Measurements from ENCODE around the gene ZSCAN2. TPM values are rescaled to one million over a fixed set of nuclear protein-coding genes. Genes with fewer than 3 reads are reported as not detected.
A peak's percentile ranks its signal among the peaks of the same experiment; 100 is the strongest.

The ZSCAN2 gene
- total RNA-seq, 1 donor from 2014 or later = 14.9 TPM

- no peak for DNase-seq (ENCODE audit: low read depth in 2 of 2)
These were observed 67.6 kb downstream of the ZSCAN2 start for GRCh38 chr15:84668221-84668982.

GRCh38 chr15:84669726-84670125 is 68.9 kb downstream of the ZSCAN2 start:
- DNase-seq (ENCODE audit: low read depth in 2 of 2) = no peak

- DNase-seq (ENCODE audit: low read depth in 2 of 2) = peak in 1 of 2 donors; percentile 22
These were observed 70.4 kb downstream of the ZSCAN2 start for GRCh38 chr15:84671211-84671610.

Other genes with a start within 250 kb of the ZSCAN2 start
- gene WDR73, start 53.3 kb downstream of the ZSCAN2 start, total RNA-seq = 16.8 and 17.3 TPM in 2 replicates
- 4.4 and 4.6 TPM in 2 replicates for gene NMB, start 57.2 kb downstream of the ZSCAN2 start, total RNA-seq
- gene SEC11A, start 115.1 kb downstream of the ZSCAN2 start, total RNA-seq = 231 and 283 TPM in 2 replicates
- gene ZNF592, start 147.6 kb downstream of the ZSCAN2 start, total RNA-seq = 2.8 and 4.8 TPM in 2 replicates
- 22.7 and 45.2 TPM in 2 replicates for gene ALPK3, start 216.3 kb downstream of the ZSCAN2 start, total RNA-seq

Data from lung microvascular endothelial cell (primary cell).